Thymus (tissue), 11 donors: ENCODE results near the gene MAGI1. TPM values are rescaled to one million over a fixed set of nuclear protein-coding genes. Genes with fewer than 3 reads are reported as not detected.

Experiments used
- DNase-seq, 9 donors: peaks; one replicate each; pipeline ENCODE4 v3.0.0-alpha.2; 2013; ENCODE audit warnings: low spot score in 9 of 9, low read depth in 6 of 9, missing footprints in 1 of 9
- H3K27ac ChIP-seq, 2 donors: one replicate each; pipeline ENCODE4 v1.5.1; 2013; ENCODE audit warnings: control low read depth in 1 of 2, low read depth in 1 of 2, low read length in 1 of 2, mild to moderate bottlenecking in 1 of 2, moderate library complexity in 1 of 2
- H3K27me3 ChIP-seq, 2 donors: one replicate each; pipeline ENCODE4 v1.5.1; 2013; ENCODE audit warnings: low read length in 1 of 2; ENCODE audit not compliant: control insufficient read depth in 2 of 2, insufficient read depth in 1 of 2
- H3K36me3 ChIP-seq, 2 donors: one replicate each; pipeline ENCODE4 v1.5.1; 2013; ENCODE audit warnings: low read length in 1 of 2, mild to moderate bottlenecking in 1 of 2, moderate library complexity in 1 of 2; ENCODE audit not compliant: control insufficient read depth in 2 of 2, insufficient read depth in 2 of 2
- H3K4me1 ChIP-seq, 2 donors: one replicate each; pipeline ENCODE4 v1.5.1; 2013; ENCODE audit warnings: low read length in 2 of 2; ENCODE audit not compliant: control insufficient read depth in 2 of 2, insufficient read depth in 2 of 2
- H3K4me3 ChIP-seq, 2 donors: one replicate each; pipeline ENCODE4 v1.5.1; 2013; ENCODE audit warnings: low read length in 2 of 2, control low read depth in 1 of 2, mild to moderate bottlenecking in 1 of 2
- H3K9me3 ChIP-seq, 2 donors: one replicate each; pipeline ENCODE4 v1.5.1; 2013; ENCODE audit warnings: low read length in 1 of 2, mild to moderate bottlenecking in 1 of 2; ENCODE audit not compliant: control insufficient read depth in 2 of 2, insufficient read depth in 1 of 2
- WGBS: extraction: QIAGEN DNeasy Blood & Tissue Kit; methylation state at CpG from one replicate; pipeline ENCODE4 v1.1.7; 2013; 5-methylcytosine and 5-hydroxymethylcytosine counted together
- polyA plus RNA-seq: library from polyadenylated mRNA; stranded (reverse); fragments of 200-250 nt; gene quantifications from one replicate; pipeline ENCODE4 v1.2.3, GENCODE V29; 2013
- total RNA-seq: library from RNA; stranded (reverse); fragments of 120-200 nt; gene quantifications from one replicate; pipeline ENCODE4 v1.2.4, GENCODE V29; 2013
- donor health status: healthy.

Gene MAGI1
- total and polyA plus RNA-seq, 2 donors: 5.1 to 6.1 TPM

GRCh38 chr3:65593780-65594752 lies 444.7 kb downstream of the MAGI1 start:
- Histone ChIP-seq H3K27ac (no peak overlapping the region), H3K27me3 (peaks cover 0 to 26% of the 10 kb centered on the region in 2 donors), H3K4me1 (no peaks in the 10 kb centered on the region), H3K36me3 (no peaks in the 10 kb centered on the region), H3K9me3 (no peaks in the 10 kb centered on the region), H3K4me3 (no peak overlapping the region)
- no peak for DNase-seq
- 95% methylated on average over 4 of the region's 4 CpGs for WGBS

GRCh38 chr3:65591313-65591712 lies 447.4 kb downstream of the MAGI1 start:
- WGBS: 91% methylated on average over 3 of the region's 3 CpGs
- H3K27me3 ChIP-seq: peaks cover 0 to under 1% of the 10 kb centered on the region in 2 donors
- H3K4me1 ChIP-seq: no peaks in the 10 kb centered on the region
- H3K27ac ChIP-seq: no peak overlapping the region
- no peaks in the 10 kb centered on the region for H3K9me3 ChIP-seq
- H3K4me3 ChIP-seq: no peak overlapping the region
- no peaks in the 10 kb centered on the region for H3K36me3 ChIP-seq
- DNase-seq: no peak

- Histone ChIP-seq H3K9me3 (no peaks in the 10 kb centered on the region), H3K27me3 (no peaks in the 10 kb centered on the region), H3K27ac (no peak overlapping the region), H3K4me1 (no peaks in the 10 kb centered on the region), H3K36me3 (no peaks in the 10 kb centered on the region), H3K4me3 (no peak overlapping the region)
- 97% methylated on average over 3 of the region's 3 CpGs for WGBS
- DNase-seq: no peak
These were observed 449.8 kb downstream of the MAGI1 start for GRCh38 chr3:65588884-65589283.

GRCh38 chr3:65587650-65588439 lies 450.9 kb downstream of the MAGI1 start:
- Histone ChIP-seq H3K4me1 (no peaks in the 10 kb centered on the region), H3K36me3 (no peaks in the 10 kb centered on the region), H3K27ac (no peak overlapping the region), H3K9me3 (no peaks in the 10 kb centered on the region), H3K27me3 (no peaks in the 10 kb centered on the region), H3K4me3 (no peak overlapping the region)
- no peak for DNase-seq
- WGBS: 95% methylated on average over 12 of the region's 12 CpGs

- H3K36me3 ChIP-seq: no peaks in the 10 kb centered on the region
- 93% methylated on average over 2 of the region's 2 CpGs for WGBS
- DNase-seq: no peak
- H3K27me3 ChIP-seq: no peaks in the 10 kb centered on the region
- H3K9me3 ChIP-seq: no peaks in the 10 kb centered on the region
- no peak overlapping the region for H3K27ac ChIP-seq
- no peaks in the 10 kb centered on the region for H3K4me1 ChIP-seq
- H3K4me3 ChIP-seq: no peak overlapping the region
These were observed 453.8 kb downstream of the MAGI1 start for GRCh38 chr3:65584913-65585312.

GRCh38 chr3:65584002-65584401 lies 454.7 kb downstream of the MAGI1 start:
- Histone ChIP-seq H3K9me3 (no peaks in the 10 kb centered on the region), H3K4me1 (no peaks in the 10 kb centered on the region), H3K36me3 (no peaks in the 10 kb centered on the region), H3K27ac (no peak overlapping the region), H3K4me3 (no peak overlapping the region), H3K27me3 (no peaks in the 10 kb centered on the region)
- DNase-seq: no peak

- DNase-seq: no peak
- Histone ChIP-seq H3K4me1 (no peaks in the 10 kb centered on the region), H3K9me3 (no peaks in the 10 kb centered on the region), H3K4me3 (no peak overlapping the region), H3K27me3 (no peaks in the 10 kb centered on the region), H3K36me3 (no peaks in the 10 kb centered on the region), H3K27ac (no peak overlapping the region)
- WGBS: 82% methylated on average over 1 of the region's 1 CpG
These were observed 455.5 kb downstream of the MAGI1 start for GRCh38 chr3:65583188-65583587.

GRCh38 chr3:65582012-65582717 lies 456.6 kb downstream of the MAGI1 start:
- Histone ChIP-seq H3K9me3 (no peaks in the 10 kb centered on the region), H3K27me3 (no peaks in the 10 kb centered on the region), H3K4me1 (no peaks in the 10 kb centered on the region), H3K4me3 (no peak overlapping the region), H3K36me3 (no peaks in the 10 kb centered on the region), H3K27ac (no peak overlapping the region)
- DNase-seq: no peak
- 90% methylated on average over 7 of the region's 7 CpGs for WGBS
